HG02981 (cell line): ENCODE measurements around the gene CPA2.
"Not testable (repeated sequence)": the region's sequence is repeated elsewhere in the genome, so short reads cannot be mapped to it uniquely, and the experiment has no call there.

ENCODE experiments used
- ATAC-seq: cut with Tn5 transposase; IDR thresholded peaks from one replicate; pipeline ENCODE4 v1.9.1; 2021; ENCODE audit warnings: mild to moderate bottlenecking, moderate library complexity; ENCODE audit not compliant: unreplicated experiment

Gene CPA2

GRCh38 chr7:130266258-130266960, at the start of gene CPA2:
Gene CPA2, plus strand, starts transcription at chr7:130266863. Its CDS starts 19 bp downstream, at chr7:130266882.
- ATAC-seq, result no peak

- ATAC-seq, result no peak
Observed at GRCh38 chr7:130218806-130219620, 47.6 kb upstream of the CPA2 start.

DNA sequence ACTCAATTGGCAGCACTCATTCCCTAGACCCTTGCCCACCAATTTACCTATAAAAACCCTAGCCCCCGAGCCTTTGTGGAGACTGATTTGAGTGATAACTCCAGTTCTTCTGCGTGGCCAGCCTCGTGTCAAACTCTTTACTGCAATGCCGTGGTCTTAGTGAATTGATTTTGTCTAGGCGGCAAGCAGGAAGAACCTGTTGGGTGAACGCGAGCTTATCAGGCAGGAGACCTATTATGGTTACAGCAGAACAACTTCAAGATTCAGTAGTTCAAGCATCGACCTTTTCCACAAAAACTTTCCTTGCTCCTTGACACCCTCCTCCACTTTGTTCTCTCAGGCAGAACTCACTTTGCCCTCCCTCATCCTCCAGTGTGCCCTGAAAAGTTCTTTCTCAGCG, 46.8 kb upstream of the CPA2 start:
- no peak for ATAC-seq

DNA sequence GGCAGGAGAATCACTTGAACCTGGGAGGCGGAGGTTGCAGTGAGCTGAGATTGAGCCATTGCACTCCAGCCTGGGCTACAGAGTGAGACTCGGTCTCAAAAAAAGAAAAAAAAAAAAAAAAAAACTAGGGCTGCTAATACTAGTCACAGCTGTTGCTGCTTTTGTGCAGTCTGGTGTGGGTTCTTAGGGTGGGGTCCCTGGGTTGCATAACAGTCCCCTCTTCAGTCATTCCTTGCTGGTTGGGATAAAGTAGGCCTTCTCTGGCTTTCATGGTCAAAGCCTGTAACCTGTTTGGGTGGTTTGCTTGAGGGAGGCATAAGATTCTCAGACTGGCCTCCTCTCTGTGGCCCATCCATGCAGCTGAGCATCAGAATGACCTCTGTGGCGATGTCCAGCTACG, 44.9 kb upstream of the CPA2 start:
- ATAC-seq, result no peak

GRCh38 chr7:130223646-130224045, 43.0 kb upstream of the CPA2 start:
- no peak for ATAC-seq

- no peak for ATAC-seq
Observed at GRCh38 chr7:130224210-130224609, 42.5 kb upstream of the CPA2 start.

DNA sequence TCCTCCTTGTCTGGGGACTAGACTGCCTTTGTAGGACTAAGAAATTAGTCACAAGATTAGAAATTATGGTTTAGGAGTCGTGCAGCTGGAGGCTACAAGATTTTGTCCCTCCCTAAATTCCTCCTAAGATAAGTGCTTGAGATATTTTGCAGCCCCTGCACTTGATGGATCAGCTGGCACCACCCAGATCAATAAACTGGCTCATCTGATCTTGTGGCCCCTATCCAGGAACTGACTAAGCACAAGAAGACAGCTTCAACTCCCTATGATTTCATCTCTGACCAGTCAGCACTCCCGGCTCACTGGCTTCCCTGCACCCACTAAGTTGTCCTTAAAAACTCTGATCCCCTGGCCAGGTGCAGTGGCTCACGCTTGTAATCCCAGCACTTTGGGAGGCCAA, 41.7 kb upstream of the CPA2 start:
- not testable (repeated sequence) for ATAC-seq

GRCh38 chr7:130226333-130226732, 40.3 kb upstream of the CPA2 start:
- ATAC-seq, result no peak

DNA sequence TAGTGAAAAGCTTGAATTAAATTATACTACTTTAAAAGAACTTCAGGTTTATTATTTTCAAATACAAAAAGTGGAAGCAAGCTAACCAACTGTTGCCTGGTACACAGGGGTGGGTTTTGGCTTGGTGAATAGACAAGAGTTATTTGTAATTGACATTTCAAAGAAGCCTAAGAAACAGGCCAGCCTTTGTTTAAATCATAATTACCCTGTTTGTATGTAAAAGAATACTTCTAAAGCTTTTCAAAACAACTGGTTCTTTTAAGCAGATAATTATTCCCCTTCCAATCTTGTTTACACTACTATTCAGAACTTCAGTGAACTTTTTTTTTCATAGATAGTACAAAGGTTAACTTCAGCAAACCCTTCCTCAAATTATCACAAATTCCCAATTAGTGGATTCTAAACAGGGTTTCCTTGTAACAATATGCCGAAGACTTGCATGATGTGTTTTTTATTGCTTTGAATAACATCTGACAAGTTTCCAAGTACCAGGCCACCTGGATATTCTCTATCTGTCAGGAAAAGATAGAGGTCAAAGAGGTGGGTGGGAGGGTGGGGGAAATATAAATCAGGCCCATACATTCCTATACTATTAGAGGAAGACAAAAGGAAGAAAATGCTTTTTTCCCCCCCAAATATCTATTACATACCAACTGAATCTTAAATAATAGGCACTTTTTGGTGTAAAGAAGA, 38.6 kb upstream of the CPA2 start:
- ATAC-seq, result no peak

DNA sequence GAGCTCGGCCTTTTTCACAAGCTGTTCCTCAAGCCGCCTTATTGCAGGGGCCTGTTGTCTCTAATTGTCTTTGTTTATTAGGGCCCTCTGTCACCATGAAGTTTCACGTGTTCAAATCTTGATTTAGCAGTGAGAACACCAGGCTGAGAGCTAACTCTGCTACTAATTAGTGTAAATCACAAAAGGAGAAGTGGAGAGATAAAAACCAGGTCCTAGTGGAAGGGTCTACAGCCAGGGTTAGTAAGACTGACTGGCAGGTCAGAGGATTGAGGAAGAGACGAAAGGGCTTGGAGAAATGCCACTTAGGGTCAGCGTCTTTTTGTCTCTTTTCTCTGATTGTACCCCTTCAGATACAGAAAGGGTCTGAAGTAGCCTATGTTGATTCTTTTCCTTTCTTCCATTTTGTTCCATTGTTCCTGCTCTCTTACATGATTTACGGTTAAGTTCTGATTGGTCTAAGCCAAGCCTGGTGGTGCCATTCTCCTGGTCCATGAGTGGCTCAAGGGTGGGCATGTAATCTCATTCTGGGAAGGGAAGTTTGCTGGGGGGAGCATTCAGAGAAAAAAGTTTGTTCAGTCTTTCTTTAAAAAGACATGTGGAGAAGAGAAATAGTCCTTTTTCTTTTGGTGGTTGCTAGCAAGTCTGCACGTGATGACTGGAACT, 37.7 kb upstream of the CPA2 start:
- ATAC-seq, result no peak

- ATAC-seq, result not testable (repeated sequence)
Observed at GRCh38 chr7:130229981-130230380, 36.7 kb upstream of the CPA2 start.

GRCh38 chr7:130231792-130232191, 34.9 kb upstream of the CPA2 start:
- ATAC-seq, result no peak

DNA sequence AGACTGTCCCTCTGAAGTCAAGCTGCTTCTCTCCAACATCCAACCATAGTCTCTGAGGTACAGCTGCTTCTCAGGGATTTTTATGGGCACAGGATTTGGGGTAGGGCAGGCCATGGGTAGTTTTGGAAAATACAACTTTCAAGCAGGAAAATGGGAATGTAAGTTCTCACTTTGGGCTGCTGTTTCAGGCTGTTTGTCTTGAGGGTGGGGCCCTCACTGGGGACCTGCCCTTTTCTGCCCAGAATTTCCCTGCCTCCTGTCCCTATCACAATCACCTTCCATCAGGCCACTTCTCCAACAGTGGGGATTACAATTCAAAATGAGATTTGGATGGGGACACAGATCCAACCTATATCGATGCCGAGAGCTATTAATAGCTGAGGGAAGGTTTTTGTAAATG, 34.5 kb upstream of the CPA2 start:
- no peak for ATAC-seq

- no peak for ATAC-seq
Observed at GRCh38 chr7:130234078-130234477, 32.6 kb upstream of the CPA2 start.

- ATAC-seq, result not testable (repeated sequence)
Observed at GRCh38 chr7:130236361-130236760, 30.3 kb upstream of the CPA2 start.

DNA sequence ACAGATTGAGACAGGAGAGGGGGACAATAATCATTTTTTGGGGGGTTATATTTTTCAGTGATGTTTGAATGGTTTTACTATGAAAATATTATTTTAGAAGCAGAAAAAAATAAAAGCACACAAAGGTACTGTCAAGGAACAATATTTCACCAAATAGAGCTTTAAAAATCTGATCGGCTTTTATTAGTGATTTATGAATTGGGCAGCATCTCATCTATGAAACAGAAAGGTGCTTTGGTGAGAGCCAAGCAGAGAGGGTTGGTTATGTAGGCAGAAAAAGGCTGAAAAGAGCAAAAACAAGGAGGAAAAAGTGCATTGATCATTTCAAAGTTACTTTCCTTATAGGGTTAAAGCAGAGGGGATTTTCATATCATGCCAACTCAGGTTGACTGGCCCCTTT, 26.4 kb upstream of the CPA2 start:
- ATAC-seq, result no peak

DNA sequence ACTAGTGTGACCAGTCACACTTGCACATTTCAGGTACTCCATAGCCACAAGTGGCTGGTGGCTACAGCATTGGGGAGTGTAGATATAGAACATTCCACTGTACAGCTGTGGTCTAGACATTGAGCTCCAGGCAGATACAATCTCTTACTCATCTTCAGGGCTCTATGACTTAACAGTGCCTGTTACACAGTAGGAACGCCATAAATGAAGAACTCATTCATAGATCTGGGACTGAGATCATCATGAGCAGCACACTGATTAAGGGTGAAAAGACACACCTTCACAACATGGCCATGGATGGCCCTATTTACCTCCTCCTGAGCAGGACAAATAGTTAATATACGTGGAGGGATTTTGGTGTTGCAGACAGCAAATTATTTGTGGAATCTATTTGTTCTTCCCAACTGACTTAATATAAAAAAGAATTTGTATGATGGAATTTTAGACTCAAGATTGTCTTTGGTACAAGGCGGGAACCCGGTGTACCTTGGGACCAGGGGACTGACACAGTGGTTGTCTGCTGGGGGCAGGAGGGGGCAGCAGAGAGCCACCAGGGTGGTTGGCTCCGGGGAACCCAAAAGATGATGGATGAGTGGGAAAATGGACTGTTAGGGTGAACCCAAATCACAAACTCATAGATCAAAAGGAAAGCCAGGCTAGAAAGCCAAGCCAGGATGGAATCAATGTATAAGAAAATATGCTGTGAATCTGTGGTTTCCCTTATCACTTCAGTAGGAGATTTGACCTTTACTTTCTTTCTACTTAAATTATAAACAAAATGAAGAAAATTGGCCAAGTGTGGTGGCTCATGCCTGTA, 24.3 kb upstream of the CPA2 start:
- ATAC-seq, result no peak

DNA sequence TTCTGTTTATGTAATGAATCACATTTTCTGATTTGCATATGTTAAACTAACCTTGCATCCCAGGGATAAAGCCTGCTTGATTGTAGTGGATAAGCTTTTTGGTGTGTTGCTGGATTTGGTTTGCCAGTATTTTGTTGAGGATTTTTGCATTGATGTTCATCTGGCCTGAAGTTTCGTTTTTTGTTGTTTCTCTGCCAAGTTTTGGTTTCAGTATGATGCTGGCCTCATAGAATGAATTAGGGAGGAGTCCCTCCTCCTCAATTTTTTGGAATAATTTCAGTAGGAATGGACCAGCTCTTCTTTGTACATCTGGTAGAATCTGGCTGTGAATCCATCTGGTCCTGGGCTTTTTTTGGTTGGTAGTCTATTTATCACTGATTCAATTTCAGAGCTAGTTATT, 23.2 kb upstream of the CPA2 start:
- ATAC-seq, result not testable (repeated sequence)

GRCh38 chr7:130246491-130246890, 20.2 kb upstream of the CPA2 start:
- not testable (repeated sequence) for ATAC-seq

GRCh38 chr7:130248842-130249241, 17.8 kb upstream of the CPA2 start:
- ATAC-seq, result not testable (repeated sequence)
